Measurements from ENCODE around the gene CDKAL1.

DNA sequence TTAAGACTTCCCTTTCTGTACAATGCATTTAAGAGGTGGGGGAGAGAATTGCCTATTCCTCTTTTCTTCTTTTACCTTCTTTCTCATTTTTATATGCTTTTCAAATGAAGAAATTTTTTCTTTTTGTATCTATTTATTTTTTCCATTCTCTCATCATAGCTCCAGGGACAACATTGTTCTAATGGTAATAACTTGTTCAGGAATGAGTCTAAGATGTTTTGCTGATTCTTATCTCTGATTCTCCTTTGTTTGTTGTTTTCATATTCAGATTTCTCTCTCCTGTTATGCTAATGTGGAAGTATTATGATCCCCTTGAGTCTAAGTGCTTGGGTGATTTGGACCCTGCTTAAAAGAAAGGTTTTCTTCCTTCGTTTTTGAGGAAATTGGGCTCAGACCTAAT lies 451.6 kb downstream of the CDKAL1 start:
- no peak for TF ChIP-seq EZH2phosphoT487 (IDR thresholded peaks at IDR 0.05; ENCODE audit: borderline replicate concordance, low read length)
- TF ChIP-seq, protein P1, sequence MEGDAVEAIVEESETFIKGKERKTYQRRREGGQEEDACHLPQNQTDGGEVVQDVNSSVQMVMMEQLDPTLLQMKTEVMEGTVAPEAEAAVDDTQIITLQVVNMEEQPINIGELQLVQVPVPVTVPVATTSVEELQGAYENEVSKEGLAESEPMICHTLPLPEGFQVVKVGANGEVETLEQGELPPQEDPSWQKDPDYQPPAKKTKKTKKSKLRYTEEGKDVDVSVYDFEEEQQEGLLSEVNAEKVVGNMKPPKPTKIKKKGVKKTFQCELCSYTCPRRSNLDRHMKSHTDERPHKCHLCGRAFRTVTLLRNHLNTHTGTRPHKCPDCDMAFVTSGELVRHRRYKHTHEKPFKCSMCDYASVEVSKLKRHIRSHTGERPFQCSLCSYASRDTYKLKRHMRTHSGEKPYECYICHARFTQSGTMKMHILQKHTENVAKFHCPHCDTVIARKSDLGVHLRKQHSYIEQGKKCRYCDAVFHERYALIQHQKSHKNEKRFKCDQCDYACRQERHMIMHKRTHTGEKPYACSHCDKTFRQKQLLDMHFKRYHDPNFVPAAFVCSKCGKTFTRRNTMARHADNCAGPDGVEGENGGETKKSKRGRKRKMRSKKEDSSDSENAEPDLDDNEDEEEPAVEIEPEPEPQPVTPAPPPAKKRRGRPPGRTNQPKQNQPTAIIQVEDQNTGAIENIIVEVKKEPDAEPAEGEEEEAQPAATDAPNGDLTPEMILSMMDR (conservative IDR thresholded peaks at IDR 0.05; ENCODE audit: low read depth, low read length) = no peak
